ENCODE data around the gene NOXO1.

NOXO1 gene

DNA sequence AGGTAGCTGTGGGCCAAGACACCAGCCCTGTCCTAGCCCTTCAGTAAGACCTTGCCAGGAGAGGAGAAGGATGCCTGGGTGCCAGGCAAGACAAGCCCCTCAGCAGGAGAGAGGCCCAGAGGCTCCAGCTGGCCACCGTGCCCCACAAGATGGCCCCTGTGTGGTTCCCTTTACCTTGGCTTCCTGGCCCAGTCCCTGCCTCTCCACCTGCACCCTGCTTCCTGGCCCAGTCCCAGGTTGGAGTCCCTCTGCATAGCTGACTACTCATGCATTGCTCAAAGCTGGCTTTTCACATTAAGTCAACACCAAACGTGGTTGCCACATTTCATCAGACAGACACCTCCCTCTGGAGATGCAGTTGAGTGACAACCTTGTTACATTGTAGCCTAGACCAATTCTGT, 12.5 kb upstream of the NOXO1 start:
- DNase-seq (ENCODE audit: low read depth) = no peak
- no peak overlapping the region for H3K4me3 ChIP-seq (ENCODE audit: low read depth, low read length)
- TF ChIP-seq, protein P1, sequence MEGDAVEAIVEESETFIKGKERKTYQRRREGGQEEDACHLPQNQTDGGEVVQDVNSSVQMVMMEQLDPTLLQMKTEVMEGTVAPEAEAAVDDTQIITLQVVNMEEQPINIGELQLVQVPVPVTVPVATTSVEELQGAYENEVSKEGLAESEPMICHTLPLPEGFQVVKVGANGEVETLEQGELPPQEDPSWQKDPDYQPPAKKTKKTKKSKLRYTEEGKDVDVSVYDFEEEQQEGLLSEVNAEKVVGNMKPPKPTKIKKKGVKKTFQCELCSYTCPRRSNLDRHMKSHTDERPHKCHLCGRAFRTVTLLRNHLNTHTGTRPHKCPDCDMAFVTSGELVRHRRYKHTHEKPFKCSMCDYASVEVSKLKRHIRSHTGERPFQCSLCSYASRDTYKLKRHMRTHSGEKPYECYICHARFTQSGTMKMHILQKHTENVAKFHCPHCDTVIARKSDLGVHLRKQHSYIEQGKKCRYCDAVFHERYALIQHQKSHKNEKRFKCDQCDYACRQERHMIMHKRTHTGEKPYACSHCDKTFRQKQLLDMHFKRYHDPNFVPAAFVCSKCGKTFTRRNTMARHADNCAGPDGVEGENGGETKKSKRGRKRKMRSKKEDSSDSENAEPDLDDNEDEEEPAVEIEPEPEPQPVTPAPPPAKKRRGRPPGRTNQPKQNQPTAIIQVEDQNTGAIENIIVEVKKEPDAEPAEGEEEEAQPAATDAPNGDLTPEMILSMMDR (IDR thresholded peaks at IDR 0.05; ENCODE audit: control insufficient read depth, extremely low read depth, insufficient read depth) = no peak

DNA sequence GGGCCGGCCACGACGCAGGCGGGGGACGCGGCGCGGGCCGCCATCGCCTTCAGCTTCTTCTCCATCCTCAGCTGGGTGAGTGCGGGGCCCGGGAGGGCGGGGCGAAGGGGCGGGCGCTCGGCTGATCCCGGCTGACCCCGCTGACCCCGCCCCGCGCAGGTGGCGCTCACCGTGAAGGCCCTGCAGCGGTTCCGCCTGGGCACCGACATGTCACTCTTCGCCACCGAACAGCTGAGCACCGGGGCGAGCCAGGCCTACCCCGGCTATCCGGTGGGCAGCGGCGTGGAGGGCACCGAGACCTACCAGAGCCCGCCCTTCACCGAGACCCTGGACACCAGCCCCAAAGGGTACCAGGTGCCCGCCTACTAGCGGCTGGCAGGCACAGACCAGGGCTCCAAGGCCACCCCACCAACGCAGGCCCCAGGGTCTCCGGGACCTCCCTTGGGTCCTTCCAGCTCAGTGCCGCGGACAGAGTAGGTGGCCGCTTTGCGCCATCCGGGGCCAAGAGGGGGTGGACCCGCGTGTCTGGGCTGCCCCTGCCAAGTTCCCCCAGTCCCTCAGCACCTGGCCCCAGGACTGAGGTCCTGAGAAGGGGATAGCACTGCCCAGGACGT, 11.5 kb upstream of the NOXO1 start:
- TF ChIP-seq, protein P1 (IDR thresholded peaks at IDR 0.05; ENCODE audit: control insufficient read depth, extremely low read depth, insufficient read depth) = no peak
- no peak for DNase-seq (ENCODE audit: low read depth)
- no peak overlapping the region for H3K4me3 ChIP-seq (ENCODE audit: low read depth, low read length)

DNA sequence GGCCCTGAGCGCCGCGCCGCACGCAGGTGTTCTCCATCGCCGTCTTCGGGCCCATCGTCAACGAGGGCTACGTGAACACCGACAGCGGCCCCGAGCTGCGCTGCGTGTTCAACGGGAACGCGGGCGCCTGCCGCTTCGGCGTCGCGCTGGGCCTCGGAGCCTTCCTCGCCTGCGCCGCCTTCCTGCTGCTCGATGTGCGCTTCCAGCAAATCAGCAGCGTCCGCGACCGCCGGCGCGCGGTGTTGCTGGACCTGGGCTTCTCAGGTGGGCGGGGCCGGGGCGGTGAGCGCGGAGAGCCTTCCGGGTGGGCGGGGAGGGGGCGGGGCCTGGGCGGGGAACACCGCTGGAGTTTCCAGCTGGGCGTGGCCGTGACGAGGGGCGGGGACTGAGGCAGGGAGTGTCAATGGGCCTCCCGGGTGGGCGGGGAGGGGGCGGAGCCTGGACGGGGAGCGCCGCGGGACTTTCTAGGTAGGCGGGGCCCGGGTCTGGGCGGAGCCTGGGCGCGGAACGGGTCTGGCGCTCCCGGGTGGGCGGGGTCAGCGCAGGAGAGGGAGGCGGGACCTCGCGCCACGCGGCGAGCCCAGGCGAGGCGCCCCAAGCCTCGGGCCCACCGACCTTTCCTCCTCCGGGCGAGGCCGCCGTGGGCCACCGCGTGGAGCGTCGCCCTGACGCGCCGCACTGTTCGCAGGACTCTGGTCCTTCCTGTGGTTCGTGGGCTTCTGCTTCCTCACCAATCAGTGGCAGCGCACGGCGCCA, 10.9 kb upstream of the NOXO1 start:
- TF ChIP-seq, protein P1 (IDR thresholded peaks at IDR 0.05; ENCODE audit: control insufficient read depth, extremely low read depth, insufficient read depth) = no peak
- H3K4me3 ChIP-seq (ENCODE audit: low read depth, low read length) = no peak overlapping the region
- DNase-seq (ENCODE audit: low read depth) = no peak

DNA sequence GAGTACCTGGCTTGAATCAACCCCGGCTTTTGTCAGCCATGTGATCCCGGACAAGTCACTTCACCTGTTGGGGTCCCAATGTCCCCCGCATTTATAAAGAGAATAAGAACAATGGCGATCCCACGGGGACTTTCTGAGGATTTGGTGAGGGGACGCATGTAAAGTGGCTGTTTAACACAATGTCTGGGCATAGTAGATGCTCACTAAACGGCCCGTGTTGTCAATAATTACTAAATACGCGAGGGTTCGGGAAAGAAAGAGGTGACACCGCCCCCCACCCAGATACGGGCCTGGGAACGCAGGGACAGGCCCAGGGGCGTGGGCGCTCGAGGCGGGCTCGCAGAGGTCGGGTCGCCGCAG, 10.3 kb upstream of the NOXO1 start:
- TF ChIP-seq, protein P1 (IDR thresholded peaks at IDR 0.05; ENCODE audit: control insufficient read depth, extremely low read depth, insufficient read depth) = no peak
- no peak for DNase-seq (ENCODE audit: low read depth)
- no peak overlapping the region for H3K4me3 ChIP-seq (ENCODE audit: low read depth, low read length)

DNA sequence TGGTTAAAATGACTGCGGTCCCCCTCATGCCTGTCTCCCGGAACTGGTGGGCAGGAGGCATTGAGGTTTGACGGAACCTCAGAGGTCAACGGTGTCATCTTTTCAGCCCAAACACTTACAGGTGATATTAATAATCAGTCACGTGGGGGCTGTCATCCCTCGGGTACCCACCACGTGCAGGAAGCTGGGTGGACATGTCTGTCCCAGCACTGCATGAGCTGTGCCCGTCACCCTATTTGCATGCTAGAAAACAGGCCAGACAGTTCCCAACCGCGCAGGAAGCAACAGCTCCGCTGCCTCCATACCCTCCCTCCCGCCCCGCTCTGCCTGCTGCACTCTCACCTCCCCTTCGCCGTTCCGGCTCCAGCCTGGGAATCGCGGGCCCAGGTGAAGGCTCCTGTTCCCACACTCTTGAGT, 9.9 kb upstream of the NOXO1 start:
- DNase-seq (ENCODE audit: low read depth) = no peak
- no peak overlapping the region for H3K4me3 ChIP-seq (ENCODE audit: low read depth, low read length)
- TF ChIP-seq, protein P1 (IDR thresholded peaks at IDR 0.05; ENCODE audit: control insufficient read depth, extremely low read depth, insufficient read depth) = no peak

DNA sequence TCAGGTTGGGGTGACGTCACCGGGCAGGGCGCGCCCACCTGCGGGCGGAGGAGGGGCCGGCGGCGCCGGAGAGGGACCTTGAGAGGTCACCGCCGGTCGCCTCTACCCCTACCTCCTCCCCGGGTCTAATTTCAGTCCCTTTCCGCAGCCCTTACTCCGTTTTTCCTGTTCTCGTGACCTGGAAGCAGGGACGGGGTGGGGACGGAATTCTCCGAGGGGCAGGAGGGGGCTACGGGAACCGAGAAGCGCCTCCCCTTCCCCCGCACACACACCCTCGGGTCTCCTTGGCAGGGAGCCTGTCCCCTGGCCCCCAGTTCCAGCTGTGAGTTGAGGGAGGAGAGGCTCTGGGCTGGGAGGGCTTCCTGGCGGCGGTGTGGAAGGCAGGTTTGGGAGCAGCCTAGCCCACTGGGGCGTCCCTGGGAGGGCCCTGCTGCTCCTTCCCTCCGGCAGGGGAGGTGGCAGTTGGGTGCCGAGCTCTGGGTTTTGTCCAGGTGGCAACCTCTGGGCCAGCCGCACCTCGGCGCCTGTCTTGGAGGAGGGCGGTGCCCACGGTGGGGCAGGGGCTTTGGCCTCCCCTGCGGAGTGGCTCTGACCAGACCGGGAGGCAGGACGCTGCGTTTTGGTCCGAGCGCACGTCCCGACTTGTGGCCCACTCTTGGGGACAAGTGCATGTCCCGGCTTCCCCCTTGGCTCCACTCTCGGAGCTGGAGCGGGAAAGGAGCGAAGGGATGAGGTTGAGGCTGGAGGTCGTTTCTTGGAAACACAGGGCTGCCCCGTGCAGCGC, 9.3 kb upstream of the NOXO1 start:
- no peak overlapping the region for H3K4me3 ChIP-seq (ENCODE audit: low read depth, low read length)
- no peak for DNase-seq (ENCODE audit: low read depth)
- TF ChIP-seq, protein P1 (IDR thresholded peaks at IDR 0.05; ENCODE audit: control insufficient read depth, extremely low read depth, insufficient read depth) = no peak
